ENCODE results near the gene GPR17. TPM values are rescaled to one million over a fixed set of nuclear protein-coding genes. Genes with fewer than 3 reads are reported as not detected.

Gene GPR17
- total RNA-seq, 1 experiment from 2014 or later: 1.0 TPM

- Histone ChIP-seq H2AFZ (ENCODE audit: low read length) (no peak overlapping the region), H3K27me3 (ENCODE audit: low read length) (no peaks in the 10 kb centered on the region), H3K9ac (ENCODE audit: low read length) (no peak overlapping the region), H3K9me3 (ENCODE audit: low read length) (no peaks in the 10 kb centered on the region), H3K4me3 (ENCODE audit: low read length) (no peak overlapping the region), H4K20me1 (ENCODE audit: low read length) (no peaks in the 10 kb centered on the region), H3K4me2 (ENCODE audit: low read length) (no peak overlapping the region), H3K27ac (ENCODE audit: low read length) (no peak overlapping the region), H3K4me1 (ENCODE audit: insufficient read depth, low read length) (peaks cover 30% of the 10 kb centered on the region), H3F3A (ENCODE audit: low read length, unreplicated experiment) (no peaks in the 10 kb centered on the region), H3K36me3 (ENCODE audit: low read depth, low read length) (no peaks in the 10 kb centered on the region), H3K9me2 (replicated peaks; ENCODE audit: low read length) (no peaks in the 10 kb centered on the region), H3K79me2 (ENCODE audit: low read length) (no peaks in the 10 kb centered on the region)
- TF ChIP-seq EZH2phosphoT487 (IDR thresholded peaks at IDR 0.05; ENCODE audit: borderline replicate concordance, low read length) (no peak), EZH2 (IDR thresholded peaks at IDR 0.05; ENCODE audit: low read length, unreplicated experiment) (no peak)
- TF ChIP-seq, protein P1, sequence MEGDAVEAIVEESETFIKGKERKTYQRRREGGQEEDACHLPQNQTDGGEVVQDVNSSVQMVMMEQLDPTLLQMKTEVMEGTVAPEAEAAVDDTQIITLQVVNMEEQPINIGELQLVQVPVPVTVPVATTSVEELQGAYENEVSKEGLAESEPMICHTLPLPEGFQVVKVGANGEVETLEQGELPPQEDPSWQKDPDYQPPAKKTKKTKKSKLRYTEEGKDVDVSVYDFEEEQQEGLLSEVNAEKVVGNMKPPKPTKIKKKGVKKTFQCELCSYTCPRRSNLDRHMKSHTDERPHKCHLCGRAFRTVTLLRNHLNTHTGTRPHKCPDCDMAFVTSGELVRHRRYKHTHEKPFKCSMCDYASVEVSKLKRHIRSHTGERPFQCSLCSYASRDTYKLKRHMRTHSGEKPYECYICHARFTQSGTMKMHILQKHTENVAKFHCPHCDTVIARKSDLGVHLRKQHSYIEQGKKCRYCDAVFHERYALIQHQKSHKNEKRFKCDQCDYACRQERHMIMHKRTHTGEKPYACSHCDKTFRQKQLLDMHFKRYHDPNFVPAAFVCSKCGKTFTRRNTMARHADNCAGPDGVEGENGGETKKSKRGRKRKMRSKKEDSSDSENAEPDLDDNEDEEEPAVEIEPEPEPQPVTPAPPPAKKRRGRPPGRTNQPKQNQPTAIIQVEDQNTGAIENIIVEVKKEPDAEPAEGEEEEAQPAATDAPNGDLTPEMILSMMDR (conservative IDR thresholded peaks at IDR 0.05; ENCODE audit: low read depth, low read length): no peak
- ChIA-PET POLR2A (ENCODE audit: unreplicated experiment) (no interaction called here), CTCF (no interaction called here)
- ATAC-seq (no peak), DNase-seq (no peak)
- intact Hi-C loops (cut with micrococcal nuclease): loop anchor here (10.0 kb wide), 1 partner anchor 450 kb away; no protein-coding TSS in a partner anchor
- BruUV-seq (replicated peaks): no TSS peak
Measured at GRCh38 chr2:127645026-127645394, 943 bp upstream of the GPR17 start.

- no TSS peak for BruUV-seq (replicated peaks)
- H3K9me2 ChIP-seq (replicated peaks; ENCODE audit: low read length): no peaks in the 10 kb centered on the region
- H3K27ac ChIP-seq (ENCODE audit: low read length): peak overlapping the region; percentile 55
- no peaks in the 10 kb centered on the region for H3K9me3 ChIP-seq (ENCODE audit: low read length)
- no peaks in the 10 kb centered on the region for H3K79me2 ChIP-seq (ENCODE audit: low read length)
- H3K4me1 ChIP-seq (ENCODE audit: insufficient read depth, low read length): peaks cover 30% of the 10 kb centered on the region
- H3K27me3 ChIP-seq (ENCODE audit: low read length): no peaks in the 10 kb centered on the region
- peak overlapping the region; percentile 15; the same call in 1 of the 2 replicates for H3K9ac ChIP-seq (ENCODE audit: low read length)
- ChIA-PET CTCF (no interaction called here), POLR2A (ENCODE audit: unreplicated experiment) (interaction anchor here (0.6 kb wide), 1 partner anchor 9 kb away, joined by 28 read pairs; no protein-coding TSS in a partner anchor)
- no peak for DNase-seq
- no peaks in the 10 kb centered on the region for H3F3A ChIP-seq (ENCODE audit: low read length, unreplicated experiment)
- no peaks in the 10 kb centered on the region for H4K20me1 ChIP-seq (ENCODE audit: low read length)
- H2AFZ ChIP-seq (ENCODE audit: low read length): 0 out of 2 replicates have a peak overlapping the region, but pooled peaks have one; percentile 40
- no peak overlapping the region for H3K4me3 ChIP-seq (ENCODE audit: low read length)
- H3K4me2 ChIP-seq (ENCODE audit: low read length): peak overlapping the region; percentile 17; the same call in 1 of the 2 replicates
- TF ChIP-seq EZH2phosphoT487 (IDR thresholded peaks at IDR 0.05; ENCODE audit: borderline replicate concordance, low read length) (no peak), EZH2 (IDR thresholded peaks at IDR 0.05; ENCODE audit: low read length, unreplicated experiment) (no peak)
- TF ChIP-seq, protein P1 (conservative IDR thresholded peaks at IDR 0.05; ENCODE audit: low read depth, low read length): no peak
- intact Hi-C loops (cut with micrococcal nuclease): loop anchor here (10.0 kb wide), 1 partner anchor 452 kb away; no protein-coding TSS in a partner anchor
- no peaks in the 10 kb centered on the region for H3K36me3 ChIP-seq (ENCODE audit: low read depth, low read length)
- ATAC-seq: 0 out of 2 replicates have a peak, but pooled peaks have one; percentile 3
Measured at GRCh38 chr2:127646487-127647241, 711 bp downstream of the GPR17 start.

Data from PC-3 (cell line).